EL (cell line): ENCODE results near the gene LINS1.

Experiments
- DNase-seq: peaks from one replicate; pipeline ENCODE4 v3.0.0-alpha.2; 2016

The LINS1 gene

DNA sequence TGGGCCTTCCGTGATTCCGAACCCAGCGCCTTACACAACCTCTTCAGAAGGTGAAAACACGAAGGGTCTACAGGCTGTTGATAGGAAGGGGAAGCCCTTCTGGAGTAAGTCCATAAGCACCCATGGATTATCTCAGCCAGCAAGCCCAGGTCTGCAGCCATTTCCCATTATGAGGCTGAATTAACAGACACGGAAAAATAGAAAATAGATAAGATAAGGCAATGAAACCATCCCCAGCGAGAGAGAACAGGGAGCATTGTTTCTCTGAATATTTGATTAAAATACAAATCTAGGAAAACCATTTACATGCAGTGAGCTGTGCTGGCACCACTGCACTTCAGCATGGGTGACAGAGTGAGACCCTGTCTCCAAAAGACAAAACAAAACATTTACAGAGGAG lies 57.0 kb downstream of the LINS1 start:
- no peak for DNase-seq

DNA sequence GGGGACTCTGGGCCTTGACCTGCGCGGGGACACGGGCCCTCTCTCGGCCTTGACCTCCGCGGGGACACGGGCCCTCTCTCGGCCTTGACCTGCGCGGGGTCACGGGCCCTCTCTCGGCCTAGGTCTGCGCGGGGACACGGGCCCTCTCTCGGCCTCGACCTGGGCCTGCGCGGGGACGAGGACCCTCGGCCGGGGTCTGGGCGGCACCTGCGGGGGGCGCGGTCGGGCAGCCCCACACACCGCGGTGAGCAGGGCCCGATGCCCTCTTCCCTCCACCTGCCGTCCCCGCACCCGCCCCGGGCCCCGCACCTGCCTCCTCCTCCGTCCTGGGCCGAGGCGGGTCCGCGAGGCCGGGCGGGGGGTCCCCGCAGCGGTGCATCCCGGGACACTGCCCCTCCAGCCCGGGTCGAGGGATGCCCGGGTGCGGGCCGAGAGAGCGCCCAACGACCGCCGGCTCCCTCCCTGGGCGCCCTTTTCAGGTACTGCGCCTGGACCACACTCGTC lies 57.6 kb downstream of the LINS1 start:
- no peak for DNase-seq

DNA sequence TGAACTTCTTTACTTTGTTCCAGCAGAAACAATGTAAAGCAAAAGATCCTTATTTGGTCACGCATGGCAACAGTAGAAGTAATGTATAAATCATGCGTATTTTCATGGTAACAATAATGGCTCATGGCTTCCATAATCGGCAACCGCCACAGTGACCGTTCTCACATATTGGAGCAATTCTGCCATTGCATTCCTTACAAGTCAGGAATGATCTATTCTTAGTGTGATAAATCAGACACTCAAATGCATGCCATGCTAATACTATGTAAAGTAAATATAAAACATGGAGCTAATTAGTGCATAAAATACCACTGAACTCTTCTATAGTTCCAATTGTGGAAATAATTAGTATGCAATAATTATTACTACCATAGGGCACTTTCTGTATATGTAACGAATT lies 59.7 kb downstream of the LINS1 start:
- no peak for DNase-seq

DNA sequence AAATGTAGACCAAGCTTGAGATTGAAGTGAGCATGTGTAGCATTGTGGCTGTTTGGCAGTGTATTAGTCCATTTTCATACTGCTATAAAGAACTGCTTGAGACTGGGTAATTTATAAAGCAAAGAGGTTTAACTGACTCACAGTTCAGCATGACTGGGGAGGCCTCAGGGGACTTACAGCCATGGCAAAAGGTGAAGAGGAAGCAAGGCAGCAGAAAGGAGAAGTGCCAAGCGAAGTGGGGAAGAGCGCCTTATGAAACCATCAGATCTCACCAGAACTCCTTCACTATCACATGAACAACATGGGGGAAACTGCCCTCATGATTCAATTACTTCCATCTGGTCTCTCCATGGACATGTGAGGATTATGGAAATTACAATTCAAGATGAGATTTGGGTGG lies 64.7 kb downstream of the LINS1 start:
- no peak for DNase-seq

DNA sequence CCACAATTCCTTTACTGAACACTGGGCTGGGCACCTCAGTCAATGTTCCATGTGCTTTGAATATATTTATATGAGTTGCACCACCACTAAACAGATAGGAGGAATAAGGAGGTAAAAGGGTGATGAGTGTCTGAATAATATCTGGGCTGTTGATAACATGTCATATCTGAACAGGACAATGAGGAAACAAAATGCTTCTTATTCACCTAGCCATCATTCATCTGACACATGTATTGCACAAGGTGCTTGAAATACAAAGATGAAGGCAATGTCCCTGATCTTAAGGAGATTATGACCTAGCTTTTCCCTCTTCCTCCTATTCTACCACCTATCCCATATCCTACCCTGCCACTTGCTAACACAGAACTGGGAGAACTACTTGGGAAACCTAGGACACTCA lies 65.3 kb downstream of the LINS1 start:
- DNase-seq = no peak

DNA sequence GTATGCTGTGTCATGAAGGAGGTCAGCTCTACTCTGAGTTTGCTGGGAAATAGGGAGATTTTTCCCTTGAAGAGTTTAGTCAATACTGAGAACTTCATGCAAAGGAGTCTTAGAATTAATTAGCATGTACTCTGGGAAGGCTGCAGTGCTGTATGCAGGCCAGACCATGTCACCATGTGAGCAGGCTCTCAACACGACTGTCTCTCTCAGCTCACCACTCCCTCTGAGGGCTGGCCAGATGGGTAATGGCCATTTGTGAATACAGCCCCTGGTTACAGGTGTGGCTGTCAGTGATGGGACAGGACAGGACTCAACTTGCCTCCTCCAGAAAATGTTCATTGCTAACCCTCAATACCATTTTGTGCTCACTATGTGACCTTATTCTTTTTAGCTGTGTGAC lies 68.1 kb downstream of the LINS1 start:
- DNase-seq = no peak

DNA sequence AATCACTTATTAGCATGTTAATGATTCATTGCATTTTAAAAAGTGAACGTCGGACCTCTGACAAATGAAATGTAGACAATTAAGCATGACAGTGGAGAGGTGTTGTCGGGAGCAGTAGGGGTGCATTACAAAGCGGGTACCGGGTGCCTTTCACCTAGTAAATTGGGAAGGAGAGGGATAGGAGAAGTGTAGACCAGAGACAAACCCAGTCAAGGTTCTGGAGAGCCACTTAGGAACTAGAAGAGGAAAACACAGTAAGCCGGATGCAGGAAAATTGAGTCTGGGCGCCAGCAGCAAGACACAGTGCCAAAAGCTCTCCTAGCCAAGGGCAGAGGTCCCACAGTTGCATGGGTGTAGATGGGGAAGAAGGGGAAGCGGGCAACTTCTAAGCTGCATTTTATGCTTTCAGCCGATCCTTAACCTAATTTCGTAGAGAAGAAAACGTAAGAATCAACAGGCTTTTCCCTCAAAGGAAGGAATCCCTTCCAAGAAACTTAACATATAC lies 70.1 kb downstream of the LINS1 start:
- no peak for DNase-seq

DNA sequence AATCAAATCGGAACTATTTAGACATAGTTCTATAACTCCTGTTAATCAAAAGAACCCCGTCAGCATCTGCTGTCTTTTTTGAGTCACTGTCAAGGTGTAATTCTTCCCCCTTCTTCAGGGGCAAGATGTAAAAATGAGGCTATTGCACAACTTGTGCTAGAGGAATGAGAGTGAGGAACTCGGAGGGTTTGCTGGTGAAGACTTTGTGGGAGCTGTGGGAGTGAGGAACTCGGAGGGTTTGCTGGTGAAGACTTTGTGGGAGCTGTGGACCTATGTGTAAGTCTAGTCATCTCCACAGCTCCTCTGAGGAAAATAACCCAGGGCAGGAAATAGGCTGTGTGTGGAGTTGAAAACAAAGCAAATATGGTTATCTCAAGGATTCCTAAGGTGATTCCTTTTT lies 70.8 kb downstream of the LINS1 start:
- no peak for DNase-seq

DNA sequence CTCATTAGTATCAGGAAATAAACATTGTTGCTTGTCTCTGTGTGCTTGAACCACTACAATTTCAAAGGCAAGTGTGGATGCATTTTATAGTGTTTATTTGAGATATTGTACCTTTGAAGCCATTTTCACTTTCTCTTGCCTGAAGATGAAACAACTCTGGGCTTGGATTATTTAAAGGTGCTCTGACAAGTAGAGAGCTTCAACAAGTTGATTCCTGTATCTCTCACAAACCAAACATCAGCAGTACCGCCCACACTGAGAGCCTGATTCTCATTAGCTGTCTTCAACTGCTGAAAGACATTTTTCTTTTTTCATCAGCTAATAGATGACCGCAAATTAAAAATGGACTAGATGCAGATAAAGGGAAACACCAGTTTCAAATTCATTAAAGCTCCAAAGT lies 72.4 kb downstream of the LINS1 start:
- no peak for DNase-seq

DNA sequence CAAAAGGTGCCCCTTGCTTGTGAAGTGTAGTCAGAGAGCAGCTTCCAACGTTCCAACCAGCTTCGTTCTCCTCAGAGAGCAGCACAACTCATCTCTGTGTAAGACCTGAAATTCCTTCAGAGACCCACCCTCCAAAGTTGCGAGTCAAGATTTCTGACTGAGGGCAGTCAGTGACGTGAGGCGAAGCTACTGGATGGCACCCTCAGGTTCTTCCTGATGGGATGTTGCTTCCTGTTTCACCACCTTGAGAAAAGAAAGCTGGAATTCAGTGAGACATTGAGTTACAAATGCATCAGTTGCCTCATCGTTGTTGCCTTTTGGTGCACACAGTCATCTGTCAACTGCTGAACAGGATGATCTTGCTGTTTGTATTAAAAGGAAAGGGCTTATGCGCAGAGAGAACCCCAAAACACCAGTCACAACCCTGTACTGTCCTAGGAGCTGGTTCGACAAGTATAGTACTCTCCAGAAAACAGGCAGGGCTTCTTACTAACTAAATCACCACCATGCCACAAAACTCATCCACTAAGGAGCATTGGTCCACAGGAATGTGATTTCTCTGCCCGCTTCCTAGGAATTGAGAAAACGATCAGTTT lies 73.1 kb downstream of the LINS1 start, which contains the start of gene CERS3:
TSS of gene CERS3 (minus strand) at position 118 of the 596 bp plus-strand sequence. CDS start 27,101 bp downstream, outside the sequence.
- no peak for DNase-seq

DNA sequence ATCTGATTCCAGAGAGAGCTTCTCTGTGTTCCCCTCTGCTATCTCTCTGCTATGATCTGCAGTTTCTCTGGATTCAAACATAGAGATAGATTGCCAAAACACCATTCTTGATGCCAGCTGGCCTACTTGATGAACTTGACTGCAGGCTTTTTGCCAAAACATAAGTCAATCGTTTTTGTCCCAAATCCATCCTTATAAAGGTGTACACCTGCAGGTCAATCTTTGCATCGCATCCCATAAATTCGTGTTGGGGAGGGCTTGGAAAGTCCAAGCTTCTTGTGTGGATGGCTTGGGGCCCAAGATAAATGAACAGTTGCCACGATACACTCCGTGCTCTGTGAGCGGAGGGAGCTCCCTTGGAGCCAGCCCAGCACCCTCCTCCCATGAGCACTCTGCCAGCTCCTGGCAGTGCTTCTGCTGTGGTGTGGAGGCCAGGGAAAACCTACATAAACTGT lies 75.9 kb downstream of the LINS1 start:
- no peak for DNase-seq

DNA sequence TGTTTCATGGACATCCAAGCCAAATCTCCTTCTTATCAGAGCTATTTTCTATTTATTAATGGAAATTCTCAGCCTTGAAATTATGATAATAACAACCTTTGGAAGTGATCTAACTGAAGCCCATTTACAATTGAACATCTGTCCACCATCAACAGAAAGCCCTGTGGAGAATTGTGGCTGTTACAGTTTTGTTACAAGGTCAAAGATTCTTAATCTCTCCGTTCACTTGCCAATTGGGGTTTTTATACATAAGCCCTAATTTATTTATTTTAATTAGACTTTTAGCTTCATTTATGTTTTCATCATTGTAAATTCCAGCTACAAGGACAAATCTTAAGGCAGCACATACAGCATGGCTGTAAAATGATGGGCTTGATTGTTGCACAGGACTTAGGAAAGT lies 76.5 kb downstream of the LINS1 start:
- DNase-seq = no peak

DNA sequence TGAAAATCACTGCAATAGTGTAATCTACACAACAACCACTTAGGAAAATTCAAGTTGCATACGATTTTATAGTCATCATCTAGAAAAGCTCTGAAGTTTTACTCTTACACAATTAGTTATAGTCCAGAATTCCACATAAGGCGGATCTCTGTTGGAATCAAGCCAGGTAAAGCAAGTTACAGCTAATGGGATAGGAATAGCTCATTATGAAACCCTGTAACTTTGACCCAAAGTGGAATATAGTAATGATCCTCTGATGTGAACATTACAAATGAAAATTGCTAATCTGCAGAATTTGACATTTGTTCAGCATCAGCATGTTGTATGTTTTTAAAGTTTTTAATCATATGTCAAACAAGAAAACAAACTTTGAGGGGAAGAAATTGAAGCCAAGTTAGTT lies 77.7 kb downstream of the LINS1 start:
- DNase-seq = no peak

DNA sequence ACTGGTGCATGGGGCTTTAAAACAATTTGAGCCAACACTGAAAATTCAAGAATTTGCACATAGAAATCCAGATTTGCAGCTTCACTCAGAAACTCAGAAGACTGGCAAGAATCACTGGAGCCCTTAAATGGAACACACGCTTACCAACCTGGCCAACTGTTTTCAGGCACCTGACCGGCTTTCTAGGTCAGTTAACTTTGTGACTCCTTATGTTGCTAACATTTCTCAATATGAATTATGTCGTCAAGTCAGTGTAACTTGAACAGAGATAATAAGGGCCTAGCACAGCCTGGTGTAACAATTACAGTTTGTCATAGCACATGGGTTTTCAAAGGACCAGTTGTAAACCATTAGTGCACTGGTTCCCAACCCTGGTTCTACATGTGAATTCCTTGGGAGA lies 80.1 kb downstream of the LINS1 start:
- DNase-seq = no peak

DNA sequence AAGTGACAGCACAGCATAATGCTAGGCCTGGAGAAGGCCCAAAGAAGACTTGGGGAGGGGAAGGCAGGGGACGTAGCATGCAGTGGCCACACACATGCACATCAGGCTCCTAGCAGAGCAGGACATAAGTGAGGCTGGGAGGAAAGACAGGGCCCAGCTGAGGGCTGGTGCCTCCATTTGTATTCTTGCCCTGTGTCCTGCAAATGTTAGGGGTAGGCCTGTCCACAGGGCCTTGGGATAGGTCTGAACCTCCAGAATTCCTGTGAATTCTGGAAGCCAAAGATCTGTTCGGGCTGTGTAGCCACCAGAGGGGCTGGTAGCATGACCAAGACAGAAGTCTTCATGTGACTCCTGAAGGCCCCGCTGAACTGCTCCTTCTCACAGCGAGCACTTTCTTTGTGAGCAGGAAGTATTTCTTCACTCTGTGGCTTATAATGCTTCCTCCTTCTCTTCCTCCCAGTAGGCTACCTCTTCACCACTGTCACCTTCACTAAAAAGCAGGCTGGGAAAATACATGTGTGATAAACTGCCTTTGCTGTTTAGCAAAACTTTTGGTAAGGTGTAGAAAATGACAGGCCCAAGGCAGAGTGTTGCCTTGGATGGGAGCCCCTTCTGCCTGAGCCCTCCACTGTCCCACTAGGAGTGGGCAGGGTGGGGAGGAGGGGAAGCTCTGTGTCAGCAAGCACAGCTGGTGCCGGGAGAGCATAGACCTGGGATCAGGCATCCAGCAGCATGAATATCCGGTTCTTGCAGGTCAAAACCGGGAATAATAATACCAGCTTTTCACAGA lies 81.7 kb downstream of the LINS1 start:
- no peak for DNase-seq

DNA sequence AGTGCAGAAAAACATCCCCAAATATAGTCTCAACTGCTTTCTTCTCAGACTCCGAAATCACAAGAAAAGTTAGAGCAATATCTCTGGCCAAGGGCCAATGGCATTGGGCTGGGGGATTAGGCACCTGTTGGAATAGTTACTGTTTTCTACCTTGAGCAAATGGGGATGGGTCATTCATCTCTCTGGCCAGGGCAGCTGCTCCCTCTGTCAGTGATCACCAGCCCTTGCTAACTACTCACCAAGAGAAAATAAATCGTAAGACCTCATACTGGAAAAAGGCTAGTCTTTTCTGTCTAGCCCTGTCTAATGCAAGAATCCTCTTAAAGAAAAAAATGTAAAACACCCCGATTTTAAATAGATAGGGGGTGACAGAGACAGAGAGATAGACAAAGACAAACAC lies 84.1 kb downstream of the LINS1 start:
- DNase-seq = no peak
